GM04503 (cell line): ENCODE results near the gene ATP8A2.
"Not testable (repeated sequence)": the region's sequence is repeated elsewhere in the genome, so short reads cannot be mapped to it uniquely, and the experiment has no call there.

ENCODE experiments used
- DNase-seq: peaks from one replicate; pipeline ENCODE4 v3.0.0-alpha.2; 2012; ENCODE audit warnings: low read depth

ATP8A2 gene

DNA sequence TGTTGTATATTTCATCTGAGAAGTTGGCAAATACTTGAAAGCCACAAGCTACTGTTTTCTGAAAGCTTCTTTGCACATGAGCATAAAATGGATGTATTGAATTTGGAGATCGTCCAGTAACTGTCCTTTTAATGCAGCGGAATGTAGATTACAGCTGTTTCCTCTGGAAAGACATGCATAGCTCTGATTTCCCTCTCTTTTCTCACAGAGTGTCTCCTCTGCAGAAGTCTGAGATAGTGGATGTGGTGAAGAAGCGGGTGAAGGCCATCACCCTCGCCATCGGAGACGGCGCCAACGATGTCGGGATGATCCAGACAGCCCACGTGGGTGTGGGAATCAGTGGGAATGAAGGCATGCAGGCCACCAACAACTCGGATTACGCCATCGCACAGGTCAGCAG is 397.1 kb downstream of the ATP8A2 start:
- DNase-seq: no peak

DNA sequence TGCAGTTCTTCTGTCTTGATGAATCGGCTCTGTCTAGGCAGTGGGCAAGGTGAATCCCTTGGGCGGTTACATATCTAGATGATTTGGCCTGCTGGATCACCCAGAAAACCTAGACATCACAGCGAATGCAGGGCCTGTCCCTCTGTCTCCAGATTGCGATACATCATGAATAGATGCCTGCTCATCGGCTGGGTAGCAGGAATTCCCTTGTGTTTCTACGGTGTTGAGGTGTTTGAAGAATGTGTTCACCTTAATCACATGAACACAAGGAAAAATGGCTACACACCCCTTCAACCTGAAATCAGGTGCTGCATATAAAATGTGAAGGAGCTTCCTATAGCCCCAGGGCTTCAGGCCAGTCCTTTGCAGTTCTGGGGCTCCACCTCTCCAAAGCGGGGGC is 398.8 kb downstream of the ATP8A2 start:
- DNase-seq: no peak

DNA sequence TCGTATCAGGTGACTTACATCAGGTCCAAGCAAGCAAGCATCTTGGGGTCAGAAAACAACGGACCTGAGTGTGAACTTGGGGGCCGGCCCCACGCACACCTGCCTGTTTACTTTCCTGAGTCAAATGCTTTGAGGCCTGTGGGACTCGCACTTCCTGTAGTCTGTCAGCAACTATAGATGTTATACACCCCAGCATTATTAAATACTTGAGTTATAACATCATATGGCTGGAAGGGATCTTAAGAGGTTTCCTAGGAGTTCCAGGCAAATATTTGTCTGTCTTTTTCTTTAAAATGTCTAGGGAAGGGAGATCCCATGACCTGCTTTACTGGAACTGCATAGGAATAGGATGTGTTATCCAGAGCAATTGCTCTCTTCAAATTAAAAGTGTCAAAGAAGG is 399.4 kb downstream of the ATP8A2 start:
- DNase-seq: no peak

DNA sequence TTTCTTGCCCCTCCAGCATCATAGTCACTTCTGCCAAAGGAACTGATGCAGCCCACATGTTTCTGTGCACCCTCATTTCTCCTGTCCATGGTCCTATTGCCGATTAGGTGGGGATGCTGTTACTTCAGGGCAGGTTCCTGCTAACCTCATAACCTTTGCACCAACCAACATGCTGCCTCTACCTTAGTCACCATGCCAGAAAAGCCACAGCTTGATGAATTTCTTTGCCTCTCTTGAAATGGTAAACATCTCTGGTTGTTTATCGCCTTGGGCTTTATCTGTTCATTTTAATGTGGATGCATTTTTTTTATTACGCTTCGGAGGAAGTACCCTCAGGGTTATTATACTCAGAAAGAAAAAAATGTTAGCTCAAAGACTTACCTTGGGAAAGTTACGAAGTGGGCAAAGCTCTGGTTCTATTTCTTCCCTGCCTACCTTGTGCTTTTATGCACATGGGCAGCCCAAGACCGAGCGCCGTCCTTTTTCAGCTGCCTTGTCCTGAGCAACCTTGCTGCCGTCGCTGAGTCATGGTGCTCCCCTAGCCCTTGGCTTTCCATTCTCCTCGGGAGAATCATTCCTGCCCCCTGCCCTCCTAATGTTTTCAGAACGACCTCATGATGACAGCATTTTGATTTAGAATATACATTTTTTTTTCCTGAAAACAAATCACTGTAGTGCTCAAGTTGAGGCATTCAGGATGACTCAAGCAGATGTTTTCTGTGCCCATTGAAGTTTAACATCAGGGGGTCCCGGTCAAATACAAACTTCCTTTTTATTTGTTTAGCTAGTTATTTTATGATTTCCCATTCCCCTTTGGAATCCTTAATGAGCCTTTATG is 400.1 kb downstream of the ATP8A2 start:
- DNase-seq: no peak

DNA sequence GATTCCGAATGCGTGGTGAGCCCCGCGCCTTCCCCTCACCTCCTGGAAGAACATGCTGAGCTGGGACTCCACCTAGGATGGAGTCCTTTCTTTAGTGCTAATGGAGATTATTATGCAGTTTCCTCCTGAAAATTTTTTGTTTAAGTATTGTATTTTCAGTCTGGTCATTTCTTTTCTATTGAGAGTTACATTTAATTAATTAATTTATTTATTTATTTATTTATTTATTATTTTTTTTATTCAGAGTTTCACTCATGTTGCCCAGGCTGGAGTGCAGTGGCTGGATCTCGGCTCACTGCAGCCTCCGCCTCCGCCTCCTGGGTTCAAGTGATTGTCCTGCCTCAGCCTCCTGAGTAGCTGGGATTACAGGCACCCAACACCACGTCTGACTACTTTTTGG is 400.8 kb downstream of the ATP8A2 start:
- not testable (repeated sequence) for DNase-seq

DNA sequence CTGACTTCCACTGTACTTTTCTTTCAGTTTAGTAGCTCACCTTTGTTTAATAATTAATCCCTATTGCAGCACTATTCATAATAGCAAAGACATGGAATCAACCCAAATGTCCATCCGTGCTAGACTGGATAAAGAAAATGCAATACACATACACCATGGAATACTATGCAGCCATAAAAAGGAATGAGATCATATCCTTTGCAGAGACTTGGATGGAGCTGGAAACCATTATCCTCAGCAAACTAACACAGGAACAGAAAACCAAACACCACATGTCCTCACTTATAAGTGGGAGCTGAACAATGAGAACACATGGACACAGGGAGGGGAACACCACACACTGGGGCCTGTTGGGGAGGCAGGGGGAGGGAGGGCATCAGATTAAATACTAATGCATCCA is 402.3 kb downstream of the ATP8A2 start:
- not testable (repeated sequence) for DNase-seq

DNA sequence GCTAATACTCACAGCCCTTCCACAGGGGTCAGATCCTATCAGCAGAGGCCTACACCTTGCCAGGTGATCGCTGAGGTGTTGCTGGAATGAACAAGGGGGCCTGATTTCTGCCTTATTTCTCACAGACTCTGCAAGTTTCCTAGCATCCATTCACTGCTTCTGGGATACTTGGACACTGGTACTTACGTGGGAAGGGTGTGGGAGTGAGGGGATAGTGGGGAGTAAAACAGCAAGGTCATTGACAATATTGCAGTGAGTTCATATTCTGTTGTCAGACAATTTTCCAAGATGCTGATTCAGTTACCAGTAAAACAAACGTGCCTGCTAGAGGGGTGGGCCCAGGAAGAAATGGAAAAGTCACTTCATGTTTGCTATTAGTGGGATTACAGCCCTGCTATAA is 403.5 kb downstream of the ATP8A2 start:
- DNase-seq: no peak

DNA sequence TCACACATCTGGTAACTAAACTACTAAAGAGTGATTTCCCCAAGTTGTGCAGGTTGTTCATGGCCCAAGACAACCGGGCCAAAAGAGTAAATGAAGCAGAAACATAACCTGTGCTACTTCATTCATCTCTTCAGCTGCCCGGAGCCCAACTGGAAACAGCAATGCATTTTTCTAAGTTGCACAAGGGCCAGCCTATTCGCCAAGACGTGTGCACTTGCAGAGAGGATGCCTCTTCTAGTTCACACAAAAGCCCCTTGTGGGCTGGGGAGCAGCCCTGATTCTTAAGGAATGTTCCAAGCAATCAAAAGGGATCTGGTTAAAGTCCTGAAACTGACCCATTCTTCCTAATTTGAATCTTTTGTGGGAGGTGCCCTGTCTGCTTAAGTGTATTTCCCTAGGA is 404.2 kb downstream of the ATP8A2 start:
- DNase-seq: no peak

DNA sequence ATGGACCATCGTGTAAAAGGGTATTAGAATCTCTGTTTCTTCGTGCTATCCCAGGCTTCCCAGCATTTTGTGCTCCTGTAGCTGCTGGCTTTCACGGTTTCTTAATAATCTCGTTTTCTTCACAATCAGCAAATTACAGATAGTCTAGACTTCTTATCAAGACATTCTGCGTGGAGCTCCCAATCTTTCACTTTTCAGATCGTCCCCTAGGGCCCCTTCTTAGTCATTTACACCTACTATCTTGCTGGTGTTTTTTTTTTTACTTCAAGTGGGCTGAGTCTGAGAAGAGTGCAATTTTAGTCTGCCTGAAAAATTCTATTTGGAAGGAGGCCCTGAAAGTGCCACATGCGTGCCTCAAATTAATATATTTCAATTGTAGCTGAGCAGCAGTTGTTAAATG is 404.9 kb downstream of the ATP8A2 start:
- no peak for DNase-seq

DNA sequence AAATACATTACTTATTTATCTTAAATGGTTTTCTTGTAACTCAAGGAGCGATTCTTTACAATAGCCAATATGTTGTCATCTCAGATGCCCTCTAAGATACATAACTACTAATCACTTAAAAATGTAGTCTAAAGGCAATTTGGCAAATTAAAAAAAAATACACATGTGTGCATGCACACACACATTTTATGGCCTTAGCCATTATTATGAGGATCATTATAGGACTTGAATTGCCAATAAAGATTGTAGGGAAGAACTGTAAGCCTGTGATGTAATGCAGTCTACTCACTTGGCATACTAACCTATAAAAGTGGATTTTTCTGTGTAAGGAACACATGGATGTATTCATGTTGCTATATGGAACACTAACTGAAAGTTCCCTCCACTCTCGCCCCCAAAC is 405.7 kb downstream of the ATP8A2 start:
- no peak for DNase-seq

DNA sequence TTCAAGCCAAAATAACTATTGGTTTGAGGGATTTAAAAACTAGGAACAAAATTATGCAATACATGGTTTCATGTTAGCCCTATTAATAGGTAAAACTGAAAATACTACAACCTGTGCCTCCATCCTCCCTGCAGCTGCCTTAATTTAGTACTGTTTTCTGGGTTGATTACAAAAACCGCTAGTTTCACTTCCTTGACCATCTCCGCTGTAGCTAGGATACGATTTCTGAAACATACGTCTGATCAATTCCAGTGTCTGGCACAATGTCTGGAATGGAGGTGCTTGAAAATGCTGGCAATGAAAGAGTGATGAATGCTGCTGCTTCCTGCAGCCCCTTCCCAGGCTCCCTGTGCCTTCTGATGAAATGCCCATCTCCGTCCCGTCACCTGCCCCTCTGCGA is 406.6 kb downstream of the ATP8A2 start:
- no peak for DNase-seq

DNA sequence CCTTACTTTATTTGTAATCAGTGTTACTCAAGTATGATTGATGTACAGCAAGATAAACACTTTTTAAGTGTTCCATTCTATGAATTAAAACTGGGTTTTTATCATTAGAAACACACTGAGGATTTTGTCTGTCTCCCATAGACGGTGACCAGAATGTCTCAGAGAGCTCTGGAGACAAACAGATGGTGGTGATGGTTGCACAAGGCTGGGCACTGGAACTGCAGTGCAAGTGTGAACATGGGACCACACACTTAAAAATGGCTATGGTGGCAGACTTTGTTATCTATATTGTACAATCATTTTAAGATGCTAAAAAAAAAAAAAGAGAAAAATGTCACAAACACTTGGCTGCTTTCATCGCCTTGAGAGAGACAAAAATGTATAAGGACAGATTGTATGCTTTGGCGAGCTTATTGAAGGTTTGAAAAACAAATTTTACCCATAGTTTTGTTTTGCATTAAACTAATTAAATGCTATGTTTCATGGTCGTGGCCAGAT is 407.1 kb downstream of the ATP8A2 start:
- no peak for DNase-seq

DNA sequence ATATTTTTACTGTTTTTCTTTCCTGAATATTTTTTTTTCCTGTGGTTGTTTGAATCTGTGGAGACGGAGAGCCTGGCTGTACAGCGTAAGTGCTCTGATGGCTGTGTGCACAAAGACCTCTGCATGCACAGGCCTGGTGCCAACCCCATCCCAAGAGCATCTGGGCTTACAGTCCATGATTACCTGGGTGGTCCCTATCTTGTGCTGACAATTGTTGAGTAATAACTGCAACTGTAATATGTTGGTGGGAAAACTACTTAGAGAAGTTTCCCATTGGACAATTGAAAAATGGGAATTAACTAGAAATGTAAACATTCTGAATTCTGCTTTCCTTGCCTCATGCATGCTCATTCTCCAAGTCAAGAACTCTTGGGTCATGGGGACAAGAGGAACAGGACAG is 411.3 kb downstream of the ATP8A2 start:
- no peak for DNase-seq

DNA sequence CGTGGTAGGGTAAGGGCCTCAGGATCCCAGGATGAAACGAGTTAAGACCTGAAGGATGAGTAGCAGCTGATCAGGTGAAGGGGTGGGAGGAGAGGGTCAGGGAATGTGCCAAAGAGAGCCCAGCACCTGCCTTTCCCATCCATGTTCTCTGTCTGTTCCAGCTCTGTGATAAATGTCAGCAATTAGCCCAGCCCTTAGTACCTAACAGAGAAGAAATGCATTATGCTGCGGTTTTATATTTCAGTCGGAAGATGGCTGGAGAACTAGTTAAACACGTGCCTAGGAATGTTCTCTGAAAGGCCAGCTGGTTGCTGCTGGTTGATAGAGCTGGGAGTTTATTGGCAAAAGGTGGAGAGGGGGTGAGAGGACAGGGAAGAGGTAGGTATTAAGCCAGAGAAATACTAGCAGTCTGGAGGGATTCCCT is 411.8 kb downstream of the ATP8A2 start:
- no peak for DNase-seq

DNA sequence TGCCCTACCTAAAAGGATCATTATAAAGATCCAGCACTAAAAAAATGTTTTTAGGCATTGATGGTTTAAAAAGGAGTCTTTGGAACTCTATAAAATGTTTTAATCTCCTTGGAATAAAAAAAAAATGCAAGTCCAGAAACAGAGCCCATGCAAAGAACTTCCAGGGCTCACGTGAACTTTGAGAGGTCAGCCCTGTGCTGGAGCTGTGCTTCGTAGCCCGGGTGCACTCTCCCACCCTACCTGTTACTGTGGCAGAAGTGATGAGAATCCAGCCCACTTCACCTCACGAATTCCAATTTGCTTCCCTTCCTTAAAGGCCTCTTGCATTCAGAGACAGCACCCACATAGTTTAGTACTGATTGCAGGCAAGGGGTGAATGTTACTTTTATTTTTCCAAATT is 412.3 kb downstream of the ATP8A2 start:
- no peak for DNase-seq

DNA sequence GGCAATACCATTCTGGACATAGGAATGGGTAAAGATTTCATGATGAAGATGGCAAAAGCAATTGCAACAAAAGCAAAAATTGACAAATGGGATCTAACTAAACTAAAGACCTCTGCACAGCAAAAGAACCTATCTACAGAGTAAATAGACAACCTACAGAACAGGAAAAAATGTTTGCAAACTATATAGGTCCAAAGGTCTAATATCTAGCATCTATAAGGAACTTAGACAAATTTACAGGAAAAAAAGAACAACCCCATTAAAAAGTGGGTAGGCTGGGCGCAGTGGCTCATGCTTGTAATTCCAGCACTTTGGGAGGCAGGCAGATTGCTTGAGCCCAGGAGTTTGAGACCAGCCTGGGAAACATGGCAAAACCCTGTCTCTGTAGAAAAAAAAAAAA is 418.4 kb downstream of the ATP8A2 start:
- DNase-seq: not testable (repeated sequence)

DNA sequence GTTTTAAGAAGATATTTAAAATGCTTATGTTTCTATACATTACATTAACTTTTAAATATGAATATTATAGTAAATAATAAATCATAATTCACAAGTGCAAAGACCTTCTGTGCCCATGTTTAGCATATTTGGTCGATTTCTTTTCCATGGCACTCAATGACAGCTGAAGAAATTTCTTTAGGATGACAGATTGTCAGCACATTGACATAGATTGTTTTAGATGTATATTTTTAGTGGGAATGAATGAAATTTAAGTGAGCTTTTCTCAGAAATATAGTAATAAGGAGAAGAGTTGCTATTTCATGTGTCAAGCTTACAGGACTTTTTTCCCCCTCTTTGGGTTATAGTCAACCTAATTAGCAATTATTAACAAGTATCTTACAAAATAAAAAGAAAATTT is 423.5 kb downstream of the ATP8A2 start:
- DNase-seq: no peak

DNA sequence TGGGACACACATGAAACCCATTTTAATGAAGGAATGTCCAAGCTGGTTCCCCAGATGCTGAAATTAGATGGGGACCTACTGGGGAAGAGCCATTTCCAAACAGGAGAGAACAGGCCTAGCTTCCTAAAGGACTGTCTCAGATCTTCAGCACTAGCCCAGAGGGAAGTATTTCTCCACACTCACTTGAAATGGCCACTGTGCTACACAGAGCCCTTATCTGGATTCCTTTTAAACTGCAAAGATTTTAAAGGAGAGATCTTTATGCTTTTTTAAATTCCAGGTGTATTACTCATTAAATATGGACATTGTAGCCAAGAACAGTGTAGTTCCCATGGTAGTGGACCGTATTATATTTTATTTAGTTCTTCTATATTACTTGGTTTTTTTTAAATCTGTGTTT is 424.7 kb downstream of the ATP8A2 start:
- no peak for DNase-seq

DNA sequence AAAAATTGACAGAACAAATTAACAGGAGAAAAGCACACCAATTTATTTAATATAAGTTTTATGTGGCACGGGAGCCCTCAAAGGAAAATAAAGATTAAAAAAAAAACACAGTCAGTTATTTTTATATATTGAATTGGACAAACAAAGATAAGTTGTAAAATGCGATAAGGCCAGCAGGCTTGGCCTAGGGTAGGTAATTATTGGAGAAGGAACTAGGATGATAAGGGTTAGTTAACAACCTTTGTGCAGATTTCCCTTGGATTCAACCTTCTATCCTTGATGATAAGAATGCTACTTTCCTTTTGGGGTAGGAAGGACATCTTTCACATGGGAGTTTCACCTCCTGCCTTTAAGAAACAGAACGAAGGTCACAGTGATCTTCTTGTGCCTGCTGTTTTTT is 427.2 kb downstream of the ATP8A2 start:
- DNase-seq: no peak

DNA sequence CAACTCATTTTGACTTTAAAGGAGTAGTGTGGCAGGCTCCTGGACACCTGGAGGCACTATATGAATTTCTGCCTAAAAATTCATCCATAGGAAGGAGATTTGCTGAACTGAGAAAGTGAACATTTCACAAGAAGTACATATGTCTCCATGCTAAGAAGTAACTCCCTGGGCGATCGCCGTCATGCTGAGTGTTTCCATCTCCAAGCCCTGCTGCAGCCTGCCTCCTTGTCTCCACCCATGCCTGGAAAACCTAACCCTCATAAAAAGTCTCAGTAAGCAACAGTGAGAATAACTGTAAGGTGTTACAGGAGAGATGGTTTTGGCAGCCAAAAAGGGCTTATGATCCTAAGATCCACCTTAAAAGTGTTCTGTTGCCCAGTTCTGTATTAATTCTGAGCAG is 428.7 kb downstream of the ATP8A2 start:
- DNase-seq: no peak

DNA sequence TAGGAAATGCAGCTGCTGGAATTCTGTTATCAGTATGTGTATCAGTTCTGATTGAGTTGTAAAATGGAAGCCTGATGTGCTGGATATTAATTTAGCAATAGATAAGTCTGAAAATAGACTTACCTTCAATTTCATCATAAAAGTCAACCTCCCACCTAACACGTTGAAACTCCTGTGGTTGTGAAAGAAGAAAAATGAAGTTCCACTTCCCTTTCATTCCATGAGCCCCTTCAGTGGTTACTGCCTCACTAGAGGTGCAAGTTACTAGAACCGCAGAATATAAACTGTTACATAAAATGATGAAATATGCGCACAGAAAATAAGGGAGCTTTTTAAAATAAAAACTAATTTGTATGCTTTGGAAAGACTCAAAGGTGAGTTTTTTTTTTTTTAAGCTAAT is 430.8 kb downstream of the ATP8A2 start:
- DNase-seq: no peak

DNA sequence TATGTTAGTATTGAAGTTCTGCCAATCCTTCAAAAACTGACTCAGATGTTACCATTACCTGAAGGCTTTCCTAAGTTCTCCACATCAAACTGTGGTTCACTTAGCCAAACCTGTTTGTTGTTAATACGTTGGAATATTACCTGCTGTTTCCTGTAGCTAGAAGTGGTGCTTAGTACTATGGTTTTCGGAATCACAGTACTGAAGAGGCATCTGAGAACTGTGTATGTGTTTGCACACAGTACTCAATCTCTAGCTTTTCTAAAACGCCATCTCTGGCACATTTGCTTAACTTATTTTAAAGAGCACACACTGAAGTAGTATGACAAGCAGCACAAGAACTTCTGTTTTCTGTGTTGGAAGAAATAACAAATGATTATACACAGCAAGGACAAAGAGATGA is 431.9 kb downstream of the ATP8A2 start:
- DNase-seq: no peak

DNA sequence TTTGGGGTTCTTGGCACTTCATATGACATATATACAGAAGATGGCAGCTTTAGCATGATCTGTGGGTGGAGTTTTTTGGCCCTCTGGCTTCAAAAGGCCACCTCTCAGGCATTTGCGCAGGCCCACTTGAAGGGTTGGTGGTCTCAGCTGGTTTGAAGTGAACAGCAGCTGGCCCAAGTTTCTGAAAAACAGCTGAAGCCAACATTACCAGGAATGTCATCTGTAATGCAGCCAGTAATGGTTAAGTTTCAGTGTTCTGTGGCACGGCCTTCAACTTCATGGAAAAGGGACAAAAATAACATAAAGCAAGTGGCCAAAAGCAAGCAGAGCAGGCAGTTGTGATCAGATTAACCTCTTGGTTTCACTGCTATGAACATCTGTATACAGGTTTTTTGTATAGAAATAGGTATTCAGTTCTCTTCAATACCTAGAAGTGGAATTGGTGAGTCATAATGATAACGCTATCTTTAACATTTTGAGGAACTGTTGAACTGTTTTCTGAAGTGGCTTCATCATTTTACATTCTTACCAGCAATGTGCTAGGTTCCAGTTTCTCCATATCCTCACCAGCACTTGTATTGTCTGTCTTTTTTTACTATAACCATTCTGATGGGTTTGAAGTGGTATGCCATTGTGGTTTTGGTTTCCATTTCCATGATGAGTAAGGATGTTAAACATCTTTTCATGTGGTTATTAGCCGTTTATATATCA is 434.6 kb downstream of the ATP8A2 start:
- DNase-seq: no peak

DNA sequence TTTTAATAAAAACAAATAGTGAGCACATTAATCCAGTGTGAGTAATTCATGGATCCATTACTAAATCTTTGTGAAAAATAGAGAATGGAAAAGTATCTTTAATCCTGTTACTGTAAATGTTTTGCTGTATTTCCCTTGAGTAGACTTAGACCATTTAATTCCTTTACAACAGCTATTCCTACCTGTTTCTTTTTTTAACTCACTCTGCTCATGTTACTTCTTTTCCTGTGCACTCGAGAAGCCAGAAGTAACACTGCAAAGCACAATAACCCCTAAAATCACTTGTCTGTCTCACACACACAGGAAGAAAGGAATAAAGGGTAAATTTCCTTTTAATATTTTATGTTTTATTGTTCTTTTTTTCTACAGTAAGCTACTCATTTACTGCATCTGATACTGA is 435.8 kb downstream of the ATP8A2 start:
- DNase-seq: no peak
